Measurements from ENCODE around the gene DNAJC7. TPM values are rescaled to one million over a fixed set of nuclear protein-coding genes. Genes with fewer than 3 reads are reported as not detected.
"Not testable (repeated sequence)": the region's sequence is repeated elsewhere in the genome, so short reads cannot be mapped to it uniquely, and the experiment has no call there.

The DNAJC7 gene
- polyA plus RNA-seq, 1 donor: 97.2 TPM

- DNase-seq (ENCODE audit: low read depth): no peak
Observed at GRCh38 chr17:42010898-42011516, 6.2 kb downstream of the DNAJC7 start.

GRCh38 chr17:42010266-42010680 lies 7.0 kb downstream of the DNAJC7 start:
- not testable (repeated sequence) for DNase-seq (ENCODE audit: low read depth)

DNA sequence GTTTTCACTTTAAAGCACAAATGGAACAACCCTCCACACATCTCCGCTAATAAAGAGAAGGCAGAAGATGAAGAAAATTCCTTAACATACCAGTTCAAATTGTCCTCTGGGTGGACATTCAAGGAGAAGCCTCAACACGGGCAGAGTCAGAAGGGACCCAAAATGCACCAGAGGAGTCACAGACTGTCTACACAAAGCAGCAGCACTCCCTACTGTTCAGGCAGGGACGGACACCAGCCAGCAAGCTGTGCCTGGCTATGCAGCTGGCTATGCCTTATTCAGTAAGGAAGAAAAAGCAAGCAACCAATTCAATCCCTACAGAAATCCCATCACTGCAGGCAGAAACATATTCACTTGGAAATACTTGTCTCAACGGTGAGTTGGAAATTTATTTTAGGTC lies 8.1 kb downstream of the DNAJC7 start:
- no peak for DNase-seq (ENCODE audit: low read depth)

DNA sequence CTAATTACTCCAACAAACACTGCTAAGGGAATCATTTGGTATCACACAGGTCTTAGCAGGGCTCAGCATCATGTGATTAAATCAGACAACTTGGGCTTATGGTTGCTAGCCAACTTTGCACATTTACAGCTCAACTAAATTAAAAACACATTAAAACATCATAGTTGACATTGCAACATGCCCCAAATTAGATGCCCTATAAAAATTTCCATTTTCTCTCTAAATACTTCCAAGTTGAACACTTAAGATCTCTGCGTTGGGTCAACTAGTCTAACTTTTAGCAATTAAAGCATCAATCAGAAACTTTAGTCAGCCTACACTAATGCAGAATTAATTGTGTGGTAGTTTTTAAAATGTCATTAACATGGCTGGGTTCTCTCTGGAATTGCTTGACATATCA lies 12.1 kb downstream of the DNAJC7 start:
- no peak for DNase-seq (ENCODE audit: low read depth)

- no peak for DNase-seq (ENCODE audit: low read depth)
Observed at GRCh38 chr17:42002792-42003301, 14.4 kb downstream of the DNAJC7 start.

DNA sequence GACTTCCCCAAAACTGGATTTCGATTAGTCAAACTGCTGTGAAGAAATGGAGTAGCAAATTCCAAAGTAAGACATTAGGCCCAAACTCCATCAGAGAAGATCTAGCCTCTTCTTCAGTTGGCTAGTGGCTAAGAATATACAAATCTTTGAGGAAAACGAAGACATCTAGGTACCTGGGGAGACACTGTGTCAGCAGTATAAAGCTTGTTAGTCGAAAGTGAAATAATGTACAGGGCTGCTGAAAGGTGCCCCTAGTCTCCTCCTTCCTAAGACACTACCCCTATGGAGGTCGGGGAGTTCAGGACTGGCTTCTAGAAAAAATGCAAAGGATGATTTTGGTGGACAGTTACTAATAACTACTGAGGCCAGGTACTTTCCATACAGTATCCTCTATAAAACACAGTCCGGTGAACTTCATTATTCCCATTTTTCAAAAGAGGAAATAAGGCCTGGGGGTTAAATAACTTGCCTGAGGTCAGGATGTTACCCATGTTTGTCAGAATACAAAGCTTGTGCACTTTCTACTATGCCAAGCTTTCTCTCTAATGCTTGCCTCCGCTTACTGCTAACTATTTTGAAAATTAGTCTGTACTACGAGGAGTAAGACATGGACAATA lies 15.0 kb downstream of the DNAJC7 start:
- DNase-seq (ENCODE audit: low read depth): no peak

- no peak for DNase-seq (ENCODE audit: low read depth)
Observed at GRCh38 chr17:42001729-42002128, 15.5 kb downstream of the DNAJC7 start.

DNA sequence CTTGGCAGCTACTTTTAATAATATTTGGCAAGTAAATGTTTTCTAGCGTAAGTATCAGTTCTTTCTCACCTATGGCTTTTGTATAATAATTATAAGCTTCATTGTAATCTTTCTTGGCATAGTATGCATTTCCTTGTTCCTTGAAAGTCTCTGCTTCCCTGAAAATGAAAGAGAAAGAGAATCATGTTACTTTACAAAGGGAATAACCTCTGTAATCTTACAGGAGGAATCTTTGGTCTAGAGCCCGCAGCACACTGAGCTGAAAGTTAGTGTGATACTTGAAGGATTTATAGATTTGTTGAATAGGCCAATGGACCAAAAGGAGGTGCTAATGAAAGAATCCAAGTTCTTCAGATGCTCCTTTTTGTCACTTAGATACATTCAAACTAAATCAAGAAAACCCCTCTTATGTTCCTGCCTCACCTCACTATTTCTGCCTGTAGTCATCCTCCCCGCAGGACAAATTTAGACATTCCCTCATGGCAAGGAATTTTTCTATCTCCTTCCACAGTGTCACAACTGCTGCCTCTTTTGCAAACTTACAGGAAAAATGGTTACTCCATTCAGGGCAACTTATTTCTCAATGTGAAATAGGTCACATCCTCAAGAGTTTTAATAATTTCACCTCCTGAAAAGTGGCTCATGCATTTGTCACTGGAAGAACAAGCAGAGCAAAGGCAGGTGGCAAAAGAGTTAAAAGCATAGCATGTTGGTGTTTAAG lies 16.7 kb downstream of the DNAJC7 start:
- no peak for DNase-seq (ENCODE audit: low read depth)

DNA sequence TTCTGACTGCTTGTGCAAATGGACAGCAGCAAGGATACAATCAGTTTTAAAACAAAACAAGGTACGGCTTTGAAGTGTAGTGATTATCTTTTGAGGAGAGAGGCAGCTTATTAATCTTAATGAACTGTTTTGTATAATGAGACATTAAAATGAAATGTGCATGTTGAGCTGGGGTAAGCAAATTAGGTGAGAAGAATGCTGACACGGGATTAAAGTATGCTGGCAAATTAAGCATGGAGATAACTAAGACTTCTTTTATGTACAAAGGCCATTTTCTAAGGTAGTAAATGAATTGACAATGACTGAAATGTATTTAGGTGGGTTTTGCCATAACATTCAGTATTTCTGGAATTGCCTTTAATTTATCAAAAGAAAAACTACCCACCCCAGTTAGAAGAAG lies 18.7 kb downstream of the DNAJC7 start:
- DNase-seq (ENCODE audit: low read depth): no peak

DNA sequence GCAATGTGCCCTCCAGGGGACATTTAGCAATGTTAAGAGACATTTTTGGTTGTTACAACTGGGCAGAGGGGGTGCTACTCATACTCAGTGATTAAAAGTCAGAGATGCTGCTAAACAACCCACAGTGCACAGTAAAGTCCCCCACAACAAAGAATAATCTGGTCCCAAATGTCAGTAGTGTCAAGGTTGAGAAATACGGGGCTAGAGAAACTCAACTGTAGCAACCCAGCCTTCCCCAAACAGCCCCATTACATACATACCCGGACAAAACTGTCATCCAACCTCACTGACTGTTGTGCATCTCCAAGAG lies 20.4 kb downstream of the DNAJC7 start:
- no peak for DNase-seq (ENCODE audit: low read depth)

GRCh38 chr17:41992576-41992975 lies 24.7 kb downstream of the DNAJC7 start:
- no peak for DNase-seq (ENCODE audit: low read depth)

- DNase-seq (ENCODE audit: low read depth): no peak
Observed at GRCh38 chr17:41989702-41990419, 27.4 kb downstream of the DNAJC7 start.

GRCh38 chr17:41988418-41988817 lies 28.8 kb downstream of the DNAJC7 start:
- DNase-seq (ENCODE audit: low read depth): no peak

DNA sequence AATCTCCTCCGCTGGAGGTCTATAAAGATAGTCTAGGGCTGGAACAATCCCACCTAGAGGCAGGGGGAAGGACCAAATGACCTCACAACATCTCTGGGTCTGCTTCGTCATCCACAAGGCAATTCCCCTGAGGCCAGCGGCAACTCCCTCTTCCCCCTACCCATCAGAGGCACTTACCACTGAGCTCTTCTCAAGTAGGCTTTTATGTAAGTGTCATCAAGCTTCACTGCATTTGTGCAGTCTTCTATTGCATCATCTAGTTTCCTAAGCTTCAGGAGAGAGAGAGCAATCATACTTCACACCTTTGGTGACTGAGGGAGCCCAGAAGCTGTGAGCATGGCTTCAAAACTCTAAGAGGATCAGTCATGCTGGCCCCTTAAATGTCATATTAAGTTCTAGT lies 29.6 kb downstream of the DNAJC7 start:
- no peak for DNase-seq (ENCODE audit: low read depth)

DNA sequence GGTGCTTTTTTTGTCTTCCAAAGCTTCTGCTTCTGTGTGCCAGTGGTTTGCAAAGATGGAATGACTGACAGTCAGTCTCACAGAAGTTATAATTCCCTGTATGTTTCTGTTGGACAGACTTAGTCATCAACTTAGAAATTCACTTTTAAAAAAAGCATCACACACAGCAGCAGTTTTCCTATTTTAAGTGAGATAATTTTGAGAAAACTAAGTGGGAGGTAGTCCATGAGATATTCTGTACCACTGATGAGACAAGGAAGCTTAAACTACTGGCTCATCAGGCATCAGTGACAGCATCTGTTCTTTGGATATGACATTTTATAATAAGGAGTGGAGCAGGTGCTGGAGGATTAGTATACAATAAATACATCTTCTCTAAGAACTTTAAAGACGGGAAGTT lies 30.6 kb downstream of the DNAJC7 start:
- no peak for DNase-seq (ENCODE audit: low read depth)

DNA sequence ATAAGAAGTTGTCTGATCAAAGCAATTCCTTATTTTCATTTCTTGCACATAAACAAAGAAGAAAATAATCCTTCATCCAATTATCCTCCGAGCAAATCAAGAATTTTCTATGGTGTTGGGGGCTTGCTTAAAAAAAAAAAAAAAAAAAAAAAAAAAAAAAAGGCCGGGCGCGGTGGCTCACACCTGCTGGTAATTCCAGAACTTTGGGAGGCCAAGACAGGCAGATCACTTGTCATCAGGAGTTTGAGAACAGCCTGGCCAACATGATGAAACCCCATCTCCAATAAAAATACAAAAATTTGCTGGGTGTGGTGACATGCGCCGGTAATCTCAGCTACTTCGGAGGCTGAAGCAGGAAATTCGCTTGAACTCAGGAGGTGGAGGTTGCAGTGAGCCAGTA lies 31.3 kb downstream of the DNAJC7 start:
- no peak for DNase-seq (ENCODE audit: low read depth)

- DNase-seq (ENCODE audit: low read depth): no peak
Observed at GRCh38 chr17:41984454-41984853, 32.8 kb downstream of the DNAJC7 start.

GRCh38 chr17:41982026-41982760 lies 35.0 kb downstream of the DNAJC7 start:
- no peak for DNase-seq (ENCODE audit: low read depth)

DNA sequence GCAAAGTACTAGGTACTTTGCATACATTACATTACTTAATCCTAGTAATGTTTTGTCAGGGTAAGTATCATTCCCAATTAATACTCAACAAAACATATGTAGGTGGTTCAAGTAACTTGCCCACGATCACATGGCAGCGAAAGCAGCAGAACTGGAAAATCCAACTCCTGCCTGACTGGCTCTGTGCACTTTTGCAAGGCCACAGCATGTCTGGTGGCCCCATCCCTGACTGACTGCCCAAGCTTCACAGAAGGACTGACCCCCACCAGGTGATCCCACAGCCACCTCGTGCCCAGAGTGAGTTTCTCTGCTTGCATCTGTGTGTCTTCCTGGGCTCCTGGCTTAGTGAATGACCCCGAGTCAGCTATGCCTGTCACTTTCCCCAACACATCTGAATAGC lies 39.2 kb downstream of the DNAJC7 start:
- no peak for DNase-seq (ENCODE audit: low read depth)

GRCh38 chr17:41976142-41976768 lies 41.0 kb downstream of the DNAJC7 start:
- DNase-seq (ENCODE audit: low read depth): no peak

Data from forelimb muscle (tissue), 1 donor.